ENCODE results near the gene NTRK2.

DNA sequence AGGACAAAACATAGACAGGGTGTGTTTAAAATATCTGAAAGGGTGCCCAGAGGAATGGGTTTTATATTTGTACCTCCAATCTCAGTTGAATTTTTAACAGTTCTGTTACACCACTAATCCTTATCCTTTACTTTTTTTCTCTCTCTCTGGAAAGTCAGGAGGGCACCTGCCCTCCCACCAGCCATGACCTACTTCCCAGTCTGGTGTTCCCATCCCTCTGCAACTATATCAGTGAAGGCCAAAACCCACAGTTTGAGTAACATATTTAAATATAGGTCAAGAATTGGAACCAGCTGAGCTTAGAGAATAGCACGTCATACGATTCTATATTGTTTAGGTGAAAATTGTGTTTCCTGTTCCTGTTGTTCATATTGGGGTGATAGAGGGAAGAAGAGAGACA, 229.8 kb downstream of the NTRK2 start:
- TF ChIP-seq, protein P1, sequence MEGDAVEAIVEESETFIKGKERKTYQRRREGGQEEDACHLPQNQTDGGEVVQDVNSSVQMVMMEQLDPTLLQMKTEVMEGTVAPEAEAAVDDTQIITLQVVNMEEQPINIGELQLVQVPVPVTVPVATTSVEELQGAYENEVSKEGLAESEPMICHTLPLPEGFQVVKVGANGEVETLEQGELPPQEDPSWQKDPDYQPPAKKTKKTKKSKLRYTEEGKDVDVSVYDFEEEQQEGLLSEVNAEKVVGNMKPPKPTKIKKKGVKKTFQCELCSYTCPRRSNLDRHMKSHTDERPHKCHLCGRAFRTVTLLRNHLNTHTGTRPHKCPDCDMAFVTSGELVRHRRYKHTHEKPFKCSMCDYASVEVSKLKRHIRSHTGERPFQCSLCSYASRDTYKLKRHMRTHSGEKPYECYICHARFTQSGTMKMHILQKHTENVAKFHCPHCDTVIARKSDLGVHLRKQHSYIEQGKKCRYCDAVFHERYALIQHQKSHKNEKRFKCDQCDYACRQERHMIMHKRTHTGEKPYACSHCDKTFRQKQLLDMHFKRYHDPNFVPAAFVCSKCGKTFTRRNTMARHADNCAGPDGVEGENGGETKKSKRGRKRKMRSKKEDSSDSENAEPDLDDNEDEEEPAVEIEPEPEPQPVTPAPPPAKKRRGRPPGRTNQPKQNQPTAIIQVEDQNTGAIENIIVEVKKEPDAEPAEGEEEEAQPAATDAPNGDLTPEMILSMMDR (optimal IDR thresholded peaks at IDR 0.05 in 1 of 3, IDR thresholded peaks at IDR 0.05 in 1 of 3, conservative IDR thresholded peaks at IDR 0.05 in 1 of 3; ENCODE audit: extremely low read depth in 1 of 3, insufficient read depth in 2 of 3, low read length in 3 of 3) = no peak
- no peak for TF ChIP-seq EZH2 (IDR thresholded peaks at IDR 0.05; ENCODE audit: low read length)
